ENCODE results near the gene HAUS3. TPM values are rescaled to one million over a fixed set of nuclear protein-coding genes. Genes with fewer than 3 reads are reported as not detected.
"Not testable (repeated sequence)": the region's sequence is repeated elsewhere in the genome, so short reads cannot be mapped to it uniquely, and the experiment has no call there.

The HAUS3 gene
- total RNA-seq, 1 donor from 2014 or later: 5.7 TPM

DNA sequence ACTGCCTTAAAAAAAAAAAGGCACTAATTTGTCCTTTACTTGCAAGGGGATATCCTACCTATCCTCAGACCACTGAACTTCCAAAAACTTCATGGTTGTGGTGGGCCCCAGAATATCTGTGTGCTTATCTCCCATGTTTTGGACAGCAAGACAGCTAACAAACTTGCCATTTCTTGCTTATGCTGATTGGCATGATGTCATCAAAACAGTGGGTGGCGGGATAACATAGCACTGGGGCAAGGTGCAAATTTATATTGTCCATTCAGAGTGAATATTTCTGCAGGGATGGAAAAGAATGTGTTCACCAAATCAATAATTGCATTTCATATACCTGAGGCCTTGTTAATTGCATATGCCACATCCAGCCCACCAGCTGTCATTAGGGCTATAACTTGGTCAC is 23.5 kb downstream of the HAUS3 start:
- ATAC-seq: no peak

DNA sequence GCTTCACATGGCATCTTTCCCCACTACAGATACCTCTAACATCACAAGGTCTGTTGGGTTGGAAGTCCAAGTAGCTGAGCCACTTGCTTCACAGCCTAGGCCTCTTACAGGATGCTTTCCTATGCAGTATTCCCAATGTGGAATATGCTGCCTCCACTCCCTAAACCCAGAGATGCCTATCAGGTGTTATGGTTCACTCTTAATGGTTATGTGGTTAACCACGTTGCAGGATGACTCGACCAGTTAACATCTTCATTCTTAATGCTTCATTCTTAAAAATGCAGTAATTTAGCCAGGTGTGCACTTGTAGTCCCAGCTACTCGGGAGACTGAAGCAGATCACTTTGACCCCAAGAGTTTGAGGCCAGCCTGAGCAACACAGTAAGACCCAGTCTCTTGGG is 24.2 kb downstream of the HAUS3 start:
- no peak for ATAC-seq

GRCh38 chr4:2212831-2213230 is 29.1 kb downstream of the HAUS3 start:
- ATAC-seq: no peak

DNA sequence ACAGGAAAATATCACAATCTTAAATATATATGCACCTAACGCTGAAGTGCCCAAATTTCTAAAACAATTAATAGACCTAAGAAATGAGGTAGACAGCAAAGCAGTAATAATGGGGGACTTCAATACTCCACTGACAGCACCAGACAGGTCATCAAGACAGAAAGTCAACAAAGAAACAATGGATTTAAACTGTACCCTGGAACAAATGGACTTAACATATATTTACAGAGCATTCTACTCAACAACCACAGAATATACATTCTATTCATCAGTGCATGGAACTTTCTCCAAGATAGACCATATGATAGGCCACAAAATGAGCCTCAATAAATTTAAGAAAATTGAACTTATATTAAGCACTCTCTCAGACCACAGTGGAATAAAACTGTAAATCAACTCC is 39.1 kb downstream of the HAUS3 start:
- not testable (repeated sequence) for ATAC-seq

DNA sequence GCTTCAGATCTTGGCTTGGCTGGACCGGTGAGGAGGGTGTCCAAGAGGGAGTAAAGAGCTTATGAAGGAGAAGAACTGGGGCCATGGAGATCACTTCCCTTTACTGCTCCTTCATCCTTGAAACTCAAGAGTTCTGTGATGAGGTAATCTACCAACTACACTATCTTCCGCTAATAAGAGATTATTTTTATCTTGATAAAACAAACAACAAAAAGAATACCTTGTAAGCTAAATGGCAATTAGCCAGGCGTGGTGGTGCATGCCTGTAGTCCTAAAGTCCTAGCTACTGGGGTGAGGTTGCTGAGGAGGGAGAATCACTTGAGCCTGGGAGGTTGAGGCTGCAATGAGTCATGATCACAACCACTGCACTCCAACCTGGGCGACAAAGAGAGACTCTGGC is 47.4 kb downstream of the HAUS3 start:
- ATAC-seq: no peak

DNA sequence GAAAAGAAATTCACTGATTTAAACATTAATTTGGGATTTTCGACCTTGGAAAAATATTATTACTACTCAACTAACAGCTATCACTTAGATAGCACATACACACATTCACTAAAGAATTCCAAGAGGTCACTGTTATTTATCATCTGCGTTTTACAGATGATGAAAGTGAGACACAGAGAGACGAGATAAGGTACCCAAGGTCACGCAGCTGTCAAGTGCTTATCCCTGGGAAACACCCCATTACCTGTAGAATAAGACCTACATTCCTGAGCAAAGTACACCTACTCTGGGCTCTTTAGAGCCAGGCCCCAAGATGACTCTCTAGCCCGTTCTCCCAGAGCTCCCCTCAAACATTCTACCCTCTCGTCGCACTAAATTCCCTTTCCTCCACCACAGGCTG is 48.6 kb downstream of the HAUS3 start:
- ATAC-seq: no peak

DNA sequence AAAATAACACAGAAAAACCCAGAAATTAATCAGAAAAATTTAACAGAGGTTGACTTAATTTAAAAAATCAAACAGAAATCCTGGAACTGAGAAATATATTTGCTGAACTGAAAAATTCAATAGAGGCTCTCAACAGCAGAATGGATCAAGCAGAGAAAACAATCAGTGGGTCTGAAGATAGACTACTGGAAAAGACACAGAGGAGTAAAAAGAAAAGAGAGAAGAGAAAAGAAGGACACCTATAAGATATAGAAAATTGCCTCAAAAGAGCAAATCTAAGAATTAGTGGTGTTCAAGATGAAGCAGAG is 55.1 kb downstream of the HAUS3 start:
- ATAC-seq: no peak

DNA sequence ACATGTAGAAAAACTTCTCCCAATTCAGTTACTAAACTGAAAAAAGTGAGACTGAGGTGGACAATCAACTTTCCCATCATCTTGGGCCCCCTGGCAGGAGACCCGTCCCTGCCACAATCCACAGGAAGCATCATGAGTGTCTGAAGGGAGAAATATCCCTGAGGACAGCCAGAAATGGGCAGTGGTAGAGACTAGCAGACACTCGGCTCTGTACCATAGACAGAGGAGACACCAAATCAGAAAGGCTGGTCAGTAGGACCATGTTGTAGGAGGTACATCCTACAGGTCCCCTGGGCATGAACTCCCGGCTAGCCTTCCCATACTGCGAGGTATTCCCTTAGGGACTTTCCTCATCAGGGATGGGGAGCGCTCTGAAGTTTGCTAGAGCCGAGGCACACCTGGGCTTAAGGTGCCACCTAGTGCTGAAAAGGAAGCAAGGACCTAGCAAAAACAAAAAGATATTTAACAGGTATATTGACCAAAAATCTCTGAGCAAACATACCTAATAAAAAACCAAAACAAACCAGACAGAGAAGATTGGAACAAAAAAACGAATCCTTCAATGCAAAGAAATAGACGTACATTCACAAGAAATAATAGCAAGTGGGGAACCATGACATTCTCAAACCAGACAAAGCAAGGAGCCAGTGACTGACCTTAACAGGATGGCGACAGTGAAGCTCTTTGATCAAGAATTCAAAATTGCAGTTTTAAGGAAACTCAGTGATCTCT is 55.6 kb downstream of the HAUS3 start:
- peak; percentile 68 for ATAC-seq

GRCh38 chr4:2183394-2183793 is 58.5 kb downstream of the HAUS3 start:
- no peak for ATAC-seq

DNA sequence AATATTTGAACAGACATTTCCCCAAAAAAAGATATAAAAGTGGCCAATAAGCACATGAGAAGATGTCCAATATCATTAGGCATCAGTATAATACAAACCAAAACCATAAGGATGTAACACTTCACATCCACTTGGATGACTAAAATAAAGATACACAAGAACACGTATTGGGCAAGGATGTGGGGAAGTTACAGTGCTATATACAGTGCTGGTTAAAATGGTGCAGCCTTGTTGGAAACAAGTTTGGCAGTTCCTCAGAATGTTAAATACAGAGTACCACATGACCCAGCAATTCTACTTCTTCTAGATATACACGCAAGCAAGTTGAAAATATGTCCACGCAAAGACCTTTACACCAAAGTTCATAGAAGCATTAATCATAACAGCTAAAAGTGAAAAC is 58.9 kb downstream of the HAUS3 start:
- ATAC-seq: no peak

DNA sequence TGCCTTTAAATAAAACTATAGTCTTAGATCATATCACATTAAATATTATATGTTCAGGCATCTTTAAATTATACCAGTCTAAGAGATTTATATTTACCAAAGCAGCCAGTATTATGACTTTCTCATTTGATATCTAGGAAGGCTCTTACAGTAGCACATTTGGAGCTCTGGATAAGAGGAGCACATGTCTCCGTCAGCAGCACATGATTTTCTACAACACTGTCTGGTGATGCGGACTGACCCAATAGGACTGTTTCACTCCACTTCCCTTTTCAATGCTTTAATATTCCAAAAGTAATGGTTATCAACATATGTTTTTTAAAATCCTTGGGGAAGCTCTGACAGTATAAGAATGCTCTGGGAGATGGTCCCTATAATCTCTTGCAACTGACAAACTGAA is 61.5 kb downstream of the HAUS3 start:
- no peak for ATAC-seq

- no peak for ATAC-seq
Measured at GRCh38 chr4:2179717-2180116, 62.2 kb downstream of the HAUS3 start.

DNA sequence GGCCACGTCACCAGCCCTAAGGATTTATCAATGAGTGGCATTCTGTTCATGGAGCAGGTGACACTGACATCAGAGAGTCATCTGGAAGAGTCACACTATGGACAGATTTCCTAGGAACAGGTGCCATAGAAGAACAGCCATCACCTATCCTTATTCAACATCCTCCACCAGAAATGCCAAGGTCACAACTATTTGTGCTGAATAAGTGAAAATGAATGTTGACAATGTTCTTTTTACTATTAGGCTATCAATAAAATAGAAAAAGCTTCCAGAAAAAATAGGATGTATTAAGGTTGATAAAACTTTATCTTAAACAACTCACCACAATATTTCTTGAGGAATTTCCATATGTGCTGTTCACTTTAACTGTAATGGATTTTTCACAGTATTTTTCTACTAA is 62.9 kb downstream of the HAUS3 start:
- no peak for ATAC-seq

Other genes starting within 250 kb of the HAUS3 start
- 25.8 TPM for gene NELFA, start 233.1 kb downstream of the HAUS3 start, total RNA-seq
- gene NAT8L, start 182.8 kb downstream of the HAUS3 start, total RNA-seq: 0.04 TPM
- gene POLN, start within 50 bp of the HAUS3 start, total RNA-seq: 1.1 TPM
- 21.1 TPM for gene MXD4, start 20.0 kb upstream of the HAUS3 start, total RNA-seq
- gene ZFYVE28, start 176.5 kb upstream of the HAUS3 start, total RNA-seq: 5.3 TPM
- 0.28 TPM for gene CFAP99, start 176.8 kb upstream of the HAUS3 start, total RNA-seq
- gene RNF4, start 227.0 kb upstream of the HAUS3 start, total RNA-seq: 34.6 TPM